Measurements from ENCODE around the gene RPTOR. TPM values are rescaled to one million over a fixed set of nuclear protein-coding genes. Genes with fewer than 3 reads are reported as not detected.

The RPTOR gene
- total RNA-seq, 1 experiment from 2014 or later: 25.1 TPM

DNA sequence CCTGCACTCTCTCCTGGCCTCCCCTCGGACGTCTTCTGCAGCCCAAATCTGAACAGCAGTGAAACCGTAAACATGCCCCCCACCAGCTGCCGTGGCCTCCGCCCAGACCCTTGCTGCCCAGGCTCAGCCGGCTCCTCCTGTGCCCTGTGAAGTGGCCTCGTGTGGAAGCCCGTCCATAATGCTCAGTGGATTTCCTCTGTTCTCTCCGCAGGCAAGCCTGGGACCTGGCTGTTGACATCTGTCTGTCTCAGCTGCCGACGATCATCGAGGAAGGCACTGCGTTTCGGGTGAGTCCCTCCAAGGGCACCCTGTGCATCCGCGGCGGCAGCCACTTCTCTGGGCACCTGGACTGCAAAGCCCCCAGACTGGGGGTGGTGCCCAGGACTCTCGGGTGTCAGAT is 293.1 kb downstream of the RPTOR start:
- H3K4me3 Mint-ChIP-seq: no peak overlapping the region

More for the DNA sequence above, 293.1 kb downstream of the RPTOR start:
- WGBS (ENCODE audit: extremely low coverage, insufficient read length, low lambda C conversion rate): no CpG with 5 or more reads among the region's 18 CpGs
- DNase-seq: no peak
- H3K36me3 Mint-ChIP-seq (ENCODE audit: insufficient read depth in 1 of 3, low read depth in 3 of 3): peaks cover 0 to 9% (median 4%) of the 10 kb centered on the region in 3 experiments; a peak in 3 of 7 replicates
- Histone ChIP-seq H2AK5ac (ENCODE audit: insufficient read length, low read length) (no peak overlapping the region), H3K79me2 (ENCODE audit: insufficient read depth, low read length) (no peaks in the 10 kb centered on the region), H2BK5ac (ENCODE audit: insufficient read length, low read length) (no peak overlapping the region), H3T11ph (ENCODE audit: low read length) (no peak overlapping the region), H3K79me1 (ENCODE audit: insufficient read depth, low read depth, low read length, poor library complexity, severe bottlenecking) (no peaks in the 10 kb centered on the region), H3K9ac (ENCODE audit: extremely low read depth, insufficient read length, low read length) (no peak overlapping the region), H2AFZ (ENCODE audit: low read length) (no peak overlapping the region), H2BK20ac (ENCODE audit: low read depth, low read length, poor library complexity, severe bottlenecking) (no peak overlapping the region), H3K4me1 (ENCODE audit: insufficient read depth, low read length) (no peaks in the 10 kb centered on the region), H4K8ac (replicated peaks; ENCODE audit: insufficient read length, low read depth, low read length) (no peak overlapping the region), H2BK120ac (ENCODE audit: low read depth, low read length, poor library complexity, severe bottlenecking) (no peak overlapping the region), H3K18ac (ENCODE audit: insufficient read length, low read depth, low read length) (no peak overlapping the region), H3K4me2 (ENCODE audit: insufficient read depth, insufficient read length, low read length) (no peak overlapping the region), H3K14ac (ENCODE audit: insufficient read depth, low read length) (no peak overlapping the region), H4K91ac (ENCODE audit: insufficient read length, low read depth, low read length) (no peak overlapping the region), H3K9me3 (ENCODE audit: control insufficient read depth, low read depth, low read length) (no peaks in the 10 kb centered on the region), H3K23me2 (ENCODE audit: insufficient read length, low read depth, low read length, poor library complexity, severe bottlenecking) (no peaks in the 10 kb centered on the region), H2BK12ac (ENCODE audit: insufficient read length, low read depth, low read length) (no peak overlapping the region), H4K5ac (ENCODE audit: insufficient read length, low read depth, low read length) (no peak overlapping the region), H2BK15ac (ENCODE audit: low read depth, low read length) (no peak overlapping the region), H3K56ac (ENCODE audit: insufficient read length, low read depth, low read length) (no peak overlapping the region), H4K20me1 (ENCODE audit: control insufficient read depth, insufficient read depth, insufficient read length) (no peaks in the 10 kb centered on the region), H3K23ac (ENCODE audit: insufficient read length, low read depth, low read length) (no peak overlapping the region), H3K27ac (ENCODE audit: insufficient read length, low read depth, low read length) (no peak overlapping the region), H3K27me3 (ENCODE audit: insufficient read depth, low read length) (no peaks in the 10 kb centered on the region), H3K4ac (ENCODE audit: low read depth, low read length) (no peak overlapping the region)
- H3K4me1 Mint-ChIP-seq: peaks cover 20 to 22% of the 10 kb centered on the region in 2 experiments
- TF ChIP-seq CTCF (conservative IDR thresholded peaks at IDR 0.05): no peak
- H3K27ac Mint-ChIP-seq: peak overlapping the region in 2 of 3 experiments; percentile 53 to 68; a peak in 3 of 7 replicates
- no peaks in the 10 kb centered on the region for H3K27me3 Mint-ChIP-seq (ENCODE audit: low read depth)
- no peaks in the 10 kb centered on the region; a peak in 1 of 5 replicates for H3K9me3 Mint-ChIP-seq

Measured in H9 (cell line).